SK-N-SH (cell line): ENCODE data around the gene NFXL1. TPM values are rescaled to one million over a fixed set of nuclear protein-coding genes. Genes with fewer than 3 reads are reported as not detected.
A peak's percentile ranks its signal among the peaks of the same experiment; 100 is the strongest.
"Not testable (repeated sequence)": the region's sequence is repeated elsewhere in the genome, so short reads cannot be mapped to it uniquely, and the experiment has no call there.

ENCODE experiments used
- CTCF ChIA-PET: fragments of 300-600, 350-600 bp; formaldehyde crosslinking; extraction: SDS; loops from one replicate; lab custom pipeline; 2021; lab: Yijun Ruan, JAX
- POLR2A ChIA-PET: fragments of 350-600 bp; sonication (Branson Sonifier 250); formaldehyde crosslinking; extraction: SDS; loops from one replicate; lab custom pipeline; 2020; ENCODE audit warnings: antibody characterized with exemption, inconsistent platforms; lab: Yijun Ruan, JAX
- DNase-seq: peaks from one replicate; pipeline ENCODE4 v3.0.0; 2012
- H2AFZ ChIP-seq: fragments of 200-600 bp; sonication (generic); 2 replicates; pipeline ENCODE4 v1.8.1; 2016; ENCODE audit warnings: antibody characterized with exemption, mild to moderate bottlenecking, low read depth
- H3F3A ChIP-seq: fragments of 200-600 bp; sonication (generic); replicated peaks from 2 replicates; pipeline ENCODE3; 2016; ENCODE audit warnings: antibody characterized with exemption, mild to moderate bottlenecking; ENCODE audit not compliant: insufficient read depth
- H3K27ac ChIP-seq, 2 experiments: fragments of 200-500 bp in 1 of 2; fragments of 200-600 bp in 1 of 2; sonication (Bioruptor generic) in 1 of 2; sonication (generic), shearing (Covaris generic) in 1 of 2; 2 replicates each; pipeline versions ENCODE4 v1.5.1 to v1.6.1; 2014 to 2016; ENCODE audit warnings: low read depth in 2 of 2, inconsistent platforms in 1 of 2, low read length in 1 of 2, mild to moderate bottlenecking in 1 of 2, mixed read lengths in 1 of 2
- H3K27me3 ChIP-seq: fragments of 200-600 bp; sonication (generic), shearing (Covaris generic); 2 replicates; pipeline ENCODE4 v1.6.1; 2016; ENCODE audit warnings: mixed run types; ENCODE audit not compliant: insufficient read depth
- H3K36me3 ChIP-seq, 2 experiments: fragments of 200-500 bp in 1 of 2; fragments of 200-600 bp in 1 of 2; sonication (Bioruptor generic) in 1 of 2; sonication (generic) in 1 of 2; replicated peaks in 1 of 2; 2 replicates each; pipeline versions ENCODE3 to v1.5.1; 2014 to 2016; ENCODE audit warnings: low read length in 1 of 2, mild to moderate bottlenecking in 1 of 2; ENCODE audit not compliant: insufficient read depth in 2 of 2, control insufficient read depth in 1 of 2
- H3K4me1 ChIP-seq, 2 experiments: fragments of 200-500 bp in 1 of 2; fragments of 200-600 bp in 1 of 2; sonication (Bioruptor generic) in 1 of 2; sonication (generic), shearing (Covaris generic) in 1 of 2; 2 replicates each; pipeline versions ENCODE4 v1.5.1 to v1.6.1; 2014 to 2016; ENCODE audit warnings: low read depth in 1 of 2, low read length in 1 of 2, mixed run types in 1 of 2; ENCODE audit not compliant: insufficient read depth in 2 of 2, control insufficient read depth in 1 of 2
- H3K4me2 ChIP-seq: fragments of 200-600 bp; sonication (generic), shearing (Covaris generic); 2 replicates; pipeline ENCODE4 v1.6.1; 2017; ENCODE audit warnings: mixed run types
- H3K4me3 ChIP-seq, 2 experiments: fragments of 200-500 bp in 1 of 2; fragments of 200-600 bp in 1 of 2; sonication (Bioruptor generic) in 1 of 2; sonication (generic), shearing (Covaris generic) in 1 of 2; 2 replicates each; pipeline versions ENCODE4 v1.5.1 to v1.8.1; 2014 to 2016; ENCODE audit warnings: low read depth in 2 of 2, inconsistent platforms in 1 of 2, low read length in 1 of 2, mild to moderate bottlenecking in 1 of 2, mixed read lengths in 1 of 2, moderate library complexity in 1 of 2
- H3K79me2 ChIP-seq: fragments of 200-600 bp; sonication (generic); 2 replicates; pipeline ENCODE4 v1.8.1; 2017; ENCODE audit warnings: mild to moderate bottlenecking; ENCODE audit not compliant: insufficient read depth
- H3K9ac ChIP-seq: fragments of 200-600 bp; sonication (generic); 2 replicates; pipeline ENCODE4 v1.6.1; 2017; ENCODE audit warnings: mixed run types
- H3K9me2 ChIP-seq: fragments of 200-600 bp; sonication (generic); 2 replicates; pipeline ENCODE4 v1.6.1; 2017; ENCODE audit warnings: mixed run types
- H3K9me3 ChIP-seq: fragments of 200-600 bp; sonication (generic); 2 replicates; pipeline ENCODE4 v1.6.1; 2017; ENCODE audit warnings: mixed run types, mild to moderate bottlenecking, moderate library complexity
- H4K20me1 ChIP-seq: fragments of 200-600 bp; sonication (generic); 2 replicates; pipeline ENCODE4 v1.6.1; 2017; ENCODE audit warnings: mild to moderate bottlenecking, mixed run types; ENCODE audit not compliant: insufficient read depth
- ELF1 ChIP-seq: IDR thresholded peaks from 2 replicates; pipeline ENCODE4 v1.4.0; 2012
- WGBS: methylation state at CpG from one replicate; pipeline ENCODE4 v1.1.6; 2017; ENCODE audit warnings: low lambda C conversion rate; 5-methylcytosine and 5-hydroxymethylcytosine counted together
- polyA plus RNA-seq, 3 experiments: library from polyadenylated mRNA; depleted of rRNA; stranded (reverse); fragments of >200 nt; gene quantifications; 2 replicates each; pipeline ENCODE4 v1.2.3, GENCODE V29; 2012
- TF ChIP-seq, protein P1 (sequence below): fragments of 200-600 bp; sonication (generic); IDR thresholded peaks from 2 replicates; pipeline ENCODE4 v1.6.1; 2017; ENCODE audit warnings: antibody characterized with exemption, mild to moderate bottlenecking, moderate library complexity

The NFXL1 gene
- polyA plus RNA-seq, 1 of the 3 experiments (the other 2 are of a cell fraction), result 9.0 TPM

DNA sequence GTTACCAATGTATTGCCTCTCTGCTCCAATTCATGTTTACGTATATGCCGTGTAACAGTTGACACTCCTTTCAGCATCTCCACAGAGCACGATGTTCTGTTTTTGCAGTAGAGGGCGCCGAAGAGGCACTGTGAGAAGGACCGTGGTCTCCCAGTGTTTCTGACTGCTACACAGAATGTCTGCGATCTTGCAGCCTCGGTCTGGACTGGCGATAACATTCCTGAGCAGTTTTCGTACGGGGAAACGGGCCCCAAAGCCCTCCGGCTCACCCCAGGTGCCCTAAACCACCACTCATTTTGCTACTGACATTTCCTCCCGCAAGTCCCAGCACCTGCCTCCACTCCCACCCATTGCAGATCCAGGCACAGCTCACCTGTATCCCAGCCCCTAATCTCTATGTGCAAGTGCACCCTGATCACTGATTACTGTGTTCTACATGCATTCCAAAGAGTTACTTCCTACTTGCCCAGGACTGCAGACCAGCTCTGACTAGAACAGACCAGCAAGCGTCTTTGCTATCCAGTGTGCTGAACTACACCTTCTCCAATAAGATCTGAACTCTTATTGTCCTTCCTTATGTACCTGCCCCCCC, 12.4 kb upstream of the NFXL1 start (continued):
- TF ChIP-seq, protein P1, sequence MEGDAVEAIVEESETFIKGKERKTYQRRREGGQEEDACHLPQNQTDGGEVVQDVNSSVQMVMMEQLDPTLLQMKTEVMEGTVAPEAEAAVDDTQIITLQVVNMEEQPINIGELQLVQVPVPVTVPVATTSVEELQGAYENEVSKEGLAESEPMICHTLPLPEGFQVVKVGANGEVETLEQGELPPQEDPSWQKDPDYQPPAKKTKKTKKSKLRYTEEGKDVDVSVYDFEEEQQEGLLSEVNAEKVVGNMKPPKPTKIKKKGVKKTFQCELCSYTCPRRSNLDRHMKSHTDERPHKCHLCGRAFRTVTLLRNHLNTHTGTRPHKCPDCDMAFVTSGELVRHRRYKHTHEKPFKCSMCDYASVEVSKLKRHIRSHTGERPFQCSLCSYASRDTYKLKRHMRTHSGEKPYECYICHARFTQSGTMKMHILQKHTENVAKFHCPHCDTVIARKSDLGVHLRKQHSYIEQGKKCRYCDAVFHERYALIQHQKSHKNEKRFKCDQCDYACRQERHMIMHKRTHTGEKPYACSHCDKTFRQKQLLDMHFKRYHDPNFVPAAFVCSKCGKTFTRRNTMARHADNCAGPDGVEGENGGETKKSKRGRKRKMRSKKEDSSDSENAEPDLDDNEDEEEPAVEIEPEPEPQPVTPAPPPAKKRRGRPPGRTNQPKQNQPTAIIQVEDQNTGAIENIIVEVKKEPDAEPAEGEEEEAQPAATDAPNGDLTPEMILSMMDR, result peak; percentile 56
- TF ChIP-seq ELF1, result no peak
- TF ChIP-seq, all 33 proteins: peak for 4

DNA sequence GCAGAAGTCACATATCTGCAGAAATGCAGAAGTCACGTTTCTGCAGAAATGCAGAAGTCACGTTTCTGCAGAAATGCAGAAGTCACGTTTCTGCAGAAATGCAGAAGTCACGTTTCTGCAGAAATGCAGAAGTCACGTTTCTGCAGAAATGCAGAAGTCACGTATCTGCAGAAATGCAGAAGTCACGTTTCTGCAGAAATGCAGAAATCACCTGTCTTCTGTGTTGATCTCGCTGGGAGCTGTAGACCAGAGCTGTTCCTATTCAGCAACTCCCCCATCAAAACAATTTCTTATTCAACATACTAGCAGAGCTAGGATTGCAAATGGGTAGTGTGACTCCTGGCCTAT, 8.9 kb upstream of the NFXL1 start:
- CTCF ChIA-PET, result not testable (repeated sequence)

DNA sequence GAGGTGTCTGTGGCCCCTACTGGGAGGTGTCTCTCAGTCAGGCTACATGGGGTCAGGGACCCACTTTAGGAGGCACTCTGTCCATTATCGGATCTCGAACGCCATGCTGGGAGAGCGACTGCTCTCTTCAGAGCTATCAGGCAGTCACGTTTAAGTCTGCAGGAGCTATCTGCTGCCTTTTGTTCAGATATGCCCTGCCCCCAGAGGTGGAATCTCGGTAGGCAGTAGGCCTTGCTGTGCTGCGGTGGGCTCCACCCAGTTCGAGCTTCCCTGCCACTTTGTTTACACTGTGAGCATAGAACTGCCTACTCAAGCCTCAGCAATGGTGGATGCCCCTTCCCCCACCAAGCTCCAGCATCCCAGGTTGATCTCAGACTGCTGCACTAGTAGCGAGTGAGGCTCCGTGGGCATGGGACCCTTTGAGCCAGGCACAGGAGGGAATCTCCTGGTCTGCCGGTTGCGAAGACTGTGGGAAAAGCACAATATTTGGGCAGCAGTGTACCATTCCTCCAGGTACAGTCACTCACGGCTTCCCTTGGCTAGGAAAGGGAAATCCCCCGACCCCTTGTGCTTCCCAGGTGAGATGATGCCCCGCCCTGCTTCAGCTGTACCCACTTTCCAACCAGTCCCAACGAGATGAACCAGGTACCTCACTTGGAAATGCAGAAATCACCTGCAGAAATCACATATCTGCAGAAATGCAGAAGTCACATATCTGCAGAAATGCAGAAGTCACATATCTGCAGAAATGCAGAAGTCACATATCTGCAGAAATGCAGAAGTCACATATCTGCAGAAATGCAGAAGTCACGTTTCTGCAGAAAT, 8.3 kb upstream of the NFXL1 start:
- POLR2A ChIA-PET, DNase-seq, H3K9ac ChIP-seq, H3K4me3 ChIP-seq, H3K4me1 ChIP-seq, H2AFZ ChIP-seq, H3K27ac ChIP-seq, CTCF ChIA-PET, H4K20me1 ChIP-seq, H3K79me2 ChIP-seq, H3K9me2 ChIP-seq, H3K4me2 ChIP-seq, H3K36me3 ChIP-seq, H3F3A ChIP-seq, H3K27me3 ChIP-seq, H3K9me3 ChIP-seq: not testable (repeated sequence)
- 64% methylated on average over 16 of the region's 17 CpGs for WGBS

More for the DNA sequence above, 8.9 kb upstream of the NFXL1 start:
- H4K20me1 ChIP-seq, H3K9me3 ChIP-seq, H3K27ac ChIP-seq, H3K9me2 ChIP-seq, POLR2A ChIA-PET, DNase-seq, H3K9ac ChIP-seq, H3K27me3 ChIP-seq, H3K36me3 ChIP-seq, H3K4me2 ChIP-seq, H3K79me2 ChIP-seq, H3K4me3 ChIP-seq, H3F3A ChIP-seq, H3K4me1 ChIP-seq, H2AFZ ChIP-seq: not testable (repeated sequence)
- WGBS, result 63% methylated on average over 8 of the region's 8 CpGs

DNA sequence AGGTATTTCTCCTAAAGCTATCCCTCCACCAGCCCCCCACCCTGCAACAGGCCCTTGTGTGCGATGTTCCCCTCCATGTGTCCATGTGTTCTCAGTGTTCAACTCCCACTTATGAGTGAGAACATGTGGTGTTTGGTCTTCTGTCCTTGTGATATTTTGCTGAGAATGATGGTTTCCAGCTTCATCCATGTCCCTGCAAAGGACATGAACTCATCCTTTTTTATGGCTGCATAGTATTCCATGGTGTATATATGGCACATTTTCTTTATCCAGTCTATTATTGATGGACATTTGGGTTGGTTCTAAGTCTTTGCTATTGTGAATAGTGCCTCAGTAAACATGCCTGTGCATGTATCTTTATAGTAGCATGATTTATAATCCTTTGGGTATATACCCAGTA, 2.8 kb upstream of the NFXL1 start:
- H3K4me2 ChIP-seq, H3K9me2 ChIP-seq, POLR2A ChIA-PET, H3K9ac ChIP-seq, DNase-seq, H4K20me1 ChIP-seq, H3K4me1 ChIP-seq, H3K4me3 ChIP-seq, H3F3A ChIP-seq, H3K9me3 ChIP-seq, CTCF ChIA-PET, H3K27ac ChIP-seq, H2AFZ ChIP-seq, H3K36me3 ChIP-seq, H3K27me3 ChIP-seq: not testable (repeated sequence)
- H3K79me2 ChIP-seq, result peaks cover 20% of the 10 kb centered on the region
- WGBS, result 100% methylated on average over 1 of the region's 1 CpG
